ENCODE measurements around the gene APOBEC3G. TPM values are rescaled to one million over a fixed set of nuclear protein-coding genes. Genes with fewer than 3 reads are reported as not detected.
A peak's percentile ranks its signal among the peaks of the same experiment; 100 is the strongest.

Gene APOBEC3G
- total and polyA plus RNA-seq, 3 experiments from 2014 or later: 158 to 256 (median 165) TPM

DNA sequence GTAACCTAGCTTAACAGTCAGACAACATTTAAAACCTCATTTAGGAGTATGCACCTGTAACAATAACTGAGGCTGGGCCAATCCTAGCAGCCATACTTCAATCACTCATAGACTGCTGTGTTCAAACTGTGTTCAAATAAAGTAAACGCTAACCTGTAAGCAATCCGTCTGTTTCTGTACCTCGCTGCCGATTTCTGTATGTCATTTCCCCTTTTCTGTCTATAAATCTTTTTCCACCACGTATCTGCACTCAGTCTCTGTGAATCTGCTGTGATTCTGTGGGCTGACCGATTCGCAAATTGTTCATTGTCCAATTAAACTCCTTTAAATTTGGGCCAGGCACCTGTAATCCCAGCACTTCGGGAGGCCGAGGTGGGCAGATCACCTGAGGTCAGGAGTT is 32.3 kb downstream of the APOBEC3G start:
- DNase-seq: no peak
- Histone ChIP-seq H3K4me3 (ENCODE audit: low read length) (no peak overlapping the region), H3K27ac (ENCODE audit: low read depth, low read length) (no peak overlapping the region), H3K4me1 (ENCODE audit: insufficient read depth, low read length) (no peaks in the 10 kb centered on the region), H3K27me3 (ENCODE audit: insufficient read depth, low read length, poor library complexity, severe bottlenecking) (no peaks in the 10 kb centered on the region), H3K9me3 (ENCODE audit: low read length) (no peaks in the 10 kb centered on the region), H3K36me3 (ENCODE audit: insufficient read depth, low read length) (no peaks in the 10 kb centered on the region)
- peak overlapping the region in 1 of 8 donors; percentile 51 for H3K27ac Mint-ChIP-seq
- no peaks in the 10 kb centered on the region for H3K36me3 Mint-ChIP-seq
- peaks cover 0 to 2% (median 0%) of the 10 kb centered on the region in 3 donors for H3K4me1 Mint-ChIP-seq
- no peaks in the 10 kb centered on the region for H3K27me3 Mint-ChIP-seq
- H3K9me3 Mint-ChIP-seq: no peaks in the 10 kb centered on the region
- ChIA-PET POLR2A (no interaction called here), CTCF (interaction anchor here (1.3 kb wide), 1 partner anchor 10 kb away, joined by 3 read pairs; no protein-coding TSS in a partner anchor)
- no peak overlapping the region for H3K4me3 Mint-ChIP-seq

DNA sequence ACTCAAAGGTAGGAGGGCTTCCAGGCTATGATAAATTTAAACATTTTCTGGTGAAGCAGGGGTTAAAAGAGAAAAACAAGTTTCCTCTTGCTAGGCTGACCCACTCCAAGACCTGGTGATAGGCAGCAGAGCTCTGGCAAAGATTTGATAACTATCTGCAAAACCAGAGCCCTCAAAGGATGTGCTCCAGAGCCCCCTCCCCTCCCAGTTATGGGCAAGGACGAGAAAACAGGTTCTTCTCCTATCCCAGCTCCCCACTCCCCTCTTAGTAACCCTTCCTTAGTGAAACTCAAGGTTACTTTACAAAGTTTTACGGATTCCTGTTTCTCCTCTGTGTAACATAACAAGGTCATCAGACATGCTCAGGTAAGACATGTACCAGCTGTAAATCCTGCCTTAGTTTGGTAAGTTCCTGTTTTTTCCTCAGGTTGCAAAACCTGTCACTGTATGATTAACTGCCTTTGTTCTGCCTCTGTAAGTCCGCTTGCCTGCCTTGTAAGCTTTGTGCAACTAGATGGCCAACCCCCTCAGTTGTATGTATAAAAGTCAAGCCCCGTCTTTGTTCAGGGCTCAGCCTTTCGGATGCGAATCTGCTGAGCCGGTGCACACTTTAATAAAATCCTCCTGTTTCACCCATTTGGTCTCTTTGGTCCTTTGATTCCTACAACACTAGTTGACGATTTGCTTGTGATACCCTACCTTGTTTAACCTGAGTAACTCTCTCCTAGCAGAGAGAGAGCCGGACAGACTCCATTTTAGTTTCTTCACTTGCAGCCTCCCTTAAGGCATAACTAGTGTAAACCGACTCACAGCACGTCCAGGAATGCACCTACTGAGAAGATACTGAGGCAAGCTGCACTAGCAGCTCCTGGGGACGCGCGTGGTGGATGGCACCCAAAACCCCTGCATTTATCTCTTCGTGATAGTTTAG is 33.8 kb downstream of the APOBEC3G start:
- no peaks in the 10 kb centered on the region for H3K4me1 ChIP-seq (ENCODE audit: insufficient read depth, low read length)
- H3K36me3 ChIP-seq (ENCODE audit: insufficient read depth, low read length): no peaks in the 10 kb centered on the region
- CTCF ChIA-PET: interaction anchor here (0.9 to 1.4 kb wide), 3 partner anchors 15 to 241 kb away, joined by 3 to 5 read pairs (median 4); no protein-coding TSS in a partner anchor
- Mint-ChIP-seq H3K36me3 (no peaks in the 10 kb centered on the region), H3K27ac (peak overlapping the region in 6 of 8 donors; percentile 2 to 96 (median 62)), H3K4me3 (no peak overlapping the region), H3K9me3 (no peaks in the 10 kb centered on the region), H3K27me3 (no peaks in the 10 kb centered on the region), H3K4me1 (peaks cover 10 to 11% (median 10%) of the 10 kb centered on the region in 3 donors)
- no peaks in the 10 kb centered on the region for H3K27me3 ChIP-seq (ENCODE audit: insufficient read depth, low read length, poor library complexity, severe bottlenecking)
- H3K27ac ChIP-seq (ENCODE audit: low read depth, low read length): no peak overlapping the region
- no peak overlapping the region for H3K4me3 ChIP-seq (ENCODE audit: low read length)
- POLR2A ChIA-PET: no interaction called here
- no peaks in the 10 kb centered on the region for H3K9me3 ChIP-seq (ENCODE audit: low read length)
- DNase-seq: no peak

DNA sequence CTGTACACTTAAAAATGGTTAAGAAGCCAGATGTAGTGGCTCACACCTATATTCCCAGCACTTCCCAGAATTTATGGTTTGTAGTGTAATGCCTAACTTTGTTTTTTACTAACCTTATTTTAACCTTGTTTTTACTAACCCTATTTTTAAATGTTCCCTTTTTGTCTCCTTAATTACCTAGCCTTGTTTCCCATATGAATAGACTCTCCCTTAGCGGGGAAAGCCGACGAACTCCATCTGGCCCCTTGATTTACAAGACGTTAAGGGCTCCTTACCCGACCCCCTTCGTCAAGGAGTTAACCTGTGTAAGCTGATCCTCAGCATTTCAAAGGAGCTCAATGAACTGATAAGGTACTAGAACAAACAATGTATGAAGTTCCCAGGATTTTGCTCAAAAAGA is 37.0 kb downstream of the APOBEC3G start:
- no peaks in the 10 kb centered on the region for H3K27me3 ChIP-seq (ENCODE audit: insufficient read depth, low read length, poor library complexity, severe bottlenecking)
- H3K27ac Mint-ChIP-seq: peak overlapping the region in 6 of 8 donors; percentile 1 to 93 (median 64)
- H3K4me1 Mint-ChIP-seq: peaks cover 37 to 42% (median 40%) of the 10 kb centered on the region in 3 donors
- ChIA-PET CTCF (interaction anchor here (0.8 to 2.5 kb wide), 6 partner anchors 20 to 129 kb away, joined by 3 to 8 read pairs (median 4); no protein-coding TSS in a partner anchor), POLR2A (interaction anchor here (0.6 to 1.0 kb wide), 3 partner anchors 17 to 70 kb away, joined by 3 to 5 read pairs (median 4); partner anchors contain the start of gene APOBEC3H)
- H3K4me1 ChIP-seq (ENCODE audit: insufficient read depth, low read length): peaks cover 22% of the 10 kb centered on the region
- no peaks in the 10 kb centered on the region for H3K9me3 Mint-ChIP-seq
- H3K9me3 ChIP-seq (ENCODE audit: low read length): no peaks in the 10 kb centered on the region
- no peaks in the 10 kb centered on the region for H3K36me3 Mint-ChIP-seq
- H3K27me3 Mint-ChIP-seq: no peaks in the 10 kb centered on the region
- H3K4me3 ChIP-seq (ENCODE audit: low read length): no peak overlapping the region
- H3K27ac ChIP-seq (ENCODE audit: low read depth, low read length): no peak overlapping the region
- H3K36me3 ChIP-seq (ENCODE audit: insufficient read depth, low read length): no peaks in the 10 kb centered on the region
- DNase-seq: no peak
- H3K4me3 Mint-ChIP-seq: no peak overlapping the region

DNA sequence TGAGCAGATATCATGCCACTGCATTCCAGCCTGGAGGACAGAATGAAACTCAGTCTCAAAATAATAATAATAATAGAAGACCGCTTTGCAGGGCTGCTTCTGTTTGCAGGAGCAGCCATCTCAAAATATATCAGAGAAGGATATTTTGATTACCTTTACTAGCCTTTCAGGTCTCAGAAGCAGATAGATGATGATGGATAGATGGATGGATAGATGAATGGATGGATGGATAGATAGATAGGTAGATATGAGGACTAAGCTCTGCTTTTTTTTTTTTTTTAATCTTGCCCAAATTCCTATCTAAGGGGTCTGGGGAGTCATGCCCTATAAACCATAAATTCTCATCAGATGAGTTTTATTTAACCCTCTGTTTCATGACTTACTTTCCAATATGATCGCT is 38.5 kb downstream of the APOBEC3G start:
- Histone ChIP-seq H3K9me3 (ENCODE audit: low read length) (no peaks in the 10 kb centered on the region), H3K4me3 (ENCODE audit: low read length) (no peak overlapping the region), H3K27ac (ENCODE audit: low read depth, low read length) (no peak overlapping the region), H3K27me3 (ENCODE audit: insufficient read depth, low read length, poor library complexity, severe bottlenecking) (no peaks in the 10 kb centered on the region), H3K4me1 (ENCODE audit: insufficient read depth, low read length) (peaks cover 22% of the 10 kb centered on the region), H3K36me3 (ENCODE audit: insufficient read depth, low read length) (no peaks in the 10 kb centered on the region)
- POLR2A ChIA-PET: interaction anchor here (0.6 to 1.0 kb wide), 3 partner anchors 17 to 105 kb away, joined by 3 read pairs; no protein-coding TSS in a partner anchor
- no peak for DNase-seq
- no peaks in the 10 kb centered on the region for H3K36me3 Mint-ChIP-seq
- peaks cover 37 to 46% (median 43%) of the 10 kb centered on the region in 3 donors for H3K4me1 Mint-ChIP-seq
- H3K9me3 Mint-ChIP-seq: no peaks in the 10 kb centered on the region
- CTCF ChIA-PET: interaction anchor here (0.7 to 2.5 kb wide), 4 partner anchors 17 to 146 kb away, joined by 3 to 8 read pairs (median 4); no protein-coding TSS in a partner anchor
- no peaks in the 10 kb centered on the region for H3K27me3 Mint-ChIP-seq
- peak overlapping the region in 4 of 7 donors; percentile 10 to 52 (median 34) for H3K4me3 Mint-ChIP-seq
- peak overlapping the region; percentile 64 to 97 (median 90) for H3K27ac Mint-ChIP-seq

DNA sequence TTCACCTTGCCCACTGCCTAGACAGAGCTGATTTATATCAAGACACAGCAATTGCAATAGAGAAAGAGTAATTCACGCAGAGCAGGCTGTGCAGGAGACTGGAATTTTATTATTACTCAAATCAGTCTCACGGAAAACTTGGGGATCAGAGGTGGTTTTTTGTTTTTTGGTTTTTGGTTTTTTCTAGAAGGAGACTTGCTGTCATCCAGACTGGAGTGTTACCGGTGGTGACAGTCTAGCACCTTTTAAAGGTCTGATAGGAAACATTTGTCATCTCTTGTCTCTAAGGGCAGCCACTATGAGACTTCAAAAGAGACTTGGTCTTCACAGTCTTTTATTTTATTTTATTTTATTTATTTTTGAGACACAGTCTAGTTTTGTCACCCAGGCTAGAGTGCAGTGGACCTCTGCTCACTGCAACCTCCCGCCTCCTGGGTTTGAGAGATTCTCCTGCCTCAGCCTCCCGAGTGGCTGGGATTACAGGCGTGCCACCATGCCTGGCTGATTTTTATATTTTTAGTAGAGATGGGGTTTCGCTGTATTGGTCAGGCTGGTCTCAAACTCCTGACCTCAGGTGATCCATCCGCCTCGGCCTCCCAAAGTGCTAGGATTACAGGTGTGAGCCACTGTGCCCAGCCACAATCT is 39.0 kb downstream of the APOBEC3G start:
- Histone ChIP-seq H3K36me3 (ENCODE audit: insufficient read depth, low read length) (no peaks in the 10 kb centered on the region), H3K4me3 (ENCODE audit: low read length) (no peak overlapping the region), H3K4me1 (ENCODE audit: insufficient read depth, low read length) (peaks cover 22% of the 10 kb centered on the region), H3K27ac (ENCODE audit: low read depth, low read length) (peak overlapping the region; percentile 70), H3K27me3 (ENCODE audit: insufficient read depth, low read length, poor library complexity, severe bottlenecking) (no peaks in the 10 kb centered on the region), H3K9me3 (ENCODE audit: low read length) (no peaks in the 10 kb centered on the region)
- H3K4me1 Mint-ChIP-seq: peaks cover 37 to 52% (median 46%) of the 10 kb centered on the region in 3 donors
- CTCF ChIA-PET: interaction anchor here (0.7 to 2.5 kb wide), 4 partner anchors 17 to 146 kb away, joined by 3 to 8 read pairs (median 4); no protein-coding TSS in a partner anchor
- H3K9me3 Mint-ChIP-seq: no peaks in the 10 kb centered on the region
- DNase-seq: peak in 2 of 5 donors; percentile 66 to 71
- no peaks in the 10 kb centered on the region for H3K36me3 Mint-ChIP-seq
- H3K27me3 Mint-ChIP-seq: no peaks in the 10 kb centered on the region
- POLR2A ChIA-PET: interaction anchor here (0.8 to 1.0 kb wide), 2 partner anchors 17 to 23 kb away, joined by 3 read pairs; no protein-coding TSS in a partner anchor
- H3K27ac Mint-ChIP-seq: peak overlapping the region; percentile 90 to 98 (median 93)
- peak overlapping the region; percentile 49 to 80 (median 74) for H3K4me3 Mint-ChIP-seq

DNA sequence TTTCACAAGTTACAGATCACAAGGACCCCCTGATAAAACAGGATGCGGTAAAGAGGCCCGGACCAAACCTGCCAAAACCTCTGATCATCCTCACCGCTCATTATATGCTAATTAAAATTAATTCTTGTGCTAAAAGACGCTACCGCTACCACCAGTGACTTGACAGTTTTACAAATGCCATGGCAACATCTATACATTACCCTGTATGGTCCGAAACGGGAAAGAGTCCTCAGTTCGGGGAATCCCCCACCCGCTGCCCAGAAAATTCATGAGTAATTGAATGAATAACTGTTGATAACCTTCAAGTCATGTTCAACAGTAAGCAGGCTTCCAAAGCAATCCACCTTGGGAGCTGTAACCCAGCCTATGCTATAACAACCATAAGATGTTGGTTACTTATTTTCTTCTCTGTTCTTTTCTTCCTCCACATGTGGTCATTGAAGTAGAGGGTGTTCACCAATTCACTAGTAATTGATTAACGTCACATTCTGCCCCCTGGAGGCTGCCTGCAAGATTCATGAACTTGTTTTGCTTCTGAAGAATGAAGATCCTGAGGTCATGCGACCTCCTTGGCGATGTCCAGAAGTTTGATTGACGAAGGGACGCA is 40.6 kb downstream of the APOBEC3G start:
- H3K4me3 Mint-ChIP-seq: peak overlapping the region; percentile 64 to 80 (median 76)
- Histone ChIP-seq H3K27ac (ENCODE audit: low read depth, low read length) (peak overlapping the region; percentile 70), H3K9me3 (ENCODE audit: low read length) (no peaks in the 10 kb centered on the region), H3K36me3 (ENCODE audit: insufficient read depth, low read length) (no peaks in the 10 kb centered on the region), H3K27me3 (ENCODE audit: insufficient read depth, low read length, poor library complexity, severe bottlenecking) (no peaks in the 10 kb centered on the region), H3K4me1 (ENCODE audit: insufficient read depth, low read length) (peaks cover 22% of the 10 kb centered on the region), H3K4me3 (ENCODE audit: low read length) (peak overlapping the region; percentile 30)
- peak overlapping the region; percentile 90 to 98 (median 93) for H3K27ac Mint-ChIP-seq
- no peaks in the 10 kb centered on the region for H3K27me3 Mint-ChIP-seq
- ChIA-PET CTCF (interaction anchor here (0.9 to 2.8 kb wide), 15 partner anchors 9 to 247 kb away, joined by 3 to 10 read pairs (median 4); partner anchors contain the start of gene APOBEC3C), POLR2A (interaction anchor here (0.7 to 1.3 kb wide), 3 partner anchors 23 to 97 kb away, joined by 3 to 7 read pairs (median 6); partner anchors contain the start of gene APOBEC3D)
- no peaks in the 10 kb centered on the region for H3K9me3 Mint-ChIP-seq
- H3K36me3 Mint-ChIP-seq: no peaks in the 10 kb centered on the region
- peak; percentile 53 to 83 (median 60) for DNase-seq
- H3K4me1 Mint-ChIP-seq: peaks cover 45 to 64% (median 57%) of the 10 kb centered on the region in 3 donors

DNA sequence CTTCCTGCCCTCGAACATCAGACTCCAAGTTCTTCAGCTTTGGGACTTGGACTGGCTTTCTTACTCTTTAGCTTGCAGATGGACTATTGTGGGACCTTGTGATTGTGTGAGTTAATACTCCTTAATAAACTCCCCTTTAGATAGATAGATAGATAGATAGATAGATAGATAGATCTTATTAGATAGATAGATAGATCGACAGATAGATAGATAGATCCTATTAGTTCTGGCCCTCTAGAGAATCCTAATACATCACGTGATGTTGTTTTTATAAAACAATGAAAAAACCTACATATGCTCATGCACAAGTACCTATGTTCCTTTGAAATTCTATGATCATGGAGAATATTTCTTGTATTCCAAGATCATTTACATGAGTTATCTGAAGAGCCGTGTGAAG is 43.9 kb downstream of the APOBEC3G start:
- Mint-ChIP-seq H3K36me3 (no peaks in the 10 kb centered on the region), H3K27ac (peak overlapping the region in 5 of 8 donors; percentile 3 to 88 (median 18)), H3K4me3 (no peak overlapping the region), H3K9me3 (no peaks in the 10 kb centered on the region), H3K27me3 (no peaks in the 10 kb centered on the region), H3K4me1 (peaks cover 37 to 51% (median 46%) of the 10 kb centered on the region in 3 donors)
- Histone ChIP-seq H3K27me3 (ENCODE audit: insufficient read depth, low read length, poor library complexity, severe bottlenecking) (no peaks in the 10 kb centered on the region), H3K9me3 (ENCODE audit: low read length) (no peaks in the 10 kb centered on the region), H3K27ac (ENCODE audit: low read depth, low read length) (no peak overlapping the region), H3K4me3 (ENCODE audit: low read length) (no peak overlapping the region), H3K36me3 (ENCODE audit: insufficient read depth, low read length) (no peaks in the 10 kb centered on the region), H3K4me1 (ENCODE audit: insufficient read depth, low read length) (peaks cover 22% of the 10 kb centered on the region)
- CTCF ChIA-PET: interaction anchor here (1.0 to 1.1 kb wide), 2 partner anchors 119 to 251 kb away, joined by 3 read pairs; no protein-coding TSS in a partner anchor
- POLR2A ChIA-PET: interaction anchor here (0.6 kb wide), 1 partner anchor 30 kb away, joined by 3 read pairs; no protein-coding TSS in a partner anchor
- DNase-seq: no peak
